ENCODE results near the gene LRRC32. TPM values are rescaled to one million over a fixed set of nuclear protein-coding genes. Genes with fewer than 3 reads are reported as not detected.
"Not testable (repeated sequence)": the region's sequence is repeated elsewhere in the genome, so short reads cannot be mapped to it uniquely, and the experiment has no call there.

The LRRC32 gene
- total RNA-seq, 2 experiments from 2014 or later, result 5.5 to 25.3 TPM

GRCh38 chr11:76609736-76610370, 60.7 kb downstream of the LRRC32 start:
- TF ChIP-seq EZH2phosphoT487 (IDR thresholded peaks at IDR 0.05; ENCODE audit: borderline replicate concordance, low read depth, low read length) (no peak), CTCF (conservative IDR thresholded peaks at IDR 0.05; ENCODE audit: low read length) (no peak)

DNA sequence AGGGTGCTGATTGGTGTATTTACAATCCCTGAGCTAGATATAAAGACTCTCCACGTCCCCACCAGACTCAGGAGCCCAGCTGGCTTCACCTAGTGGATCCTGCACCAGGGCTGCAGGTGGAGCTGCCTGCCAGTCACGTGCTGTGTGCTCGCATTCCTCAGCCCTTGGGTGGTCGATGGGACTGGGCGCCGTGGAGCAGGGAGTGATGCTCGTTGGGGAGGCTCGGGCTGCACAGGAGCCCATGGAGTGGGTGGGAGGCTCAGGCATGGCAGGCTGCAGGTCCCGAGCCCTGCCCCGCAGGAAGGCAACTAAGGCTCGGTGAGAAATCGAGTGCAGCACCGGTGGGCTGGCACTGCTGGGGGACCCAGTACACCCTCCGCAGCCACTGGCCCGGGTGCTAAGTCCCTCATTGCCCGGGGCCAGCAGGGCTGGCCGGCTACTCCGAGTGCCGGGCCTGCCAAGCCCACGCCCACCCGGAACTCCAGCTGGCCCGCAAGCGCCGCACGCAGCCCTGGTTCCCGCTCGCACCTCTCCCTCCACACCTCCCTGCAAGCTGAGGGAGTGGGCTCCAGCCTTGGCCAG, 61.6 kb downstream of the LRRC32 start:
- H3K27ac ChIP-seq (ENCODE audit: low read depth, low read length, poor library complexity, severe bottlenecking); H3K4me3 ChIP-seq (ENCODE audit: low read depth, low read length, poor library complexity, severe bottlenecking); H3K36me3 ChIP-seq (ENCODE audit: insufficient read depth, low read length); intact Hi-C loops (cut with micrococcal nuclease; ENCODE audit: unreplicated experiment); BruUV-seq (replicated peaks); H2AFZ ChIP-seq (ENCODE audit: low read length); H3K4me2 ChIP-seq (ENCODE audit: low read length); H4K20me1 ChIP-seq (ENCODE audit: insufficient read depth, low read length); DNase-seq (ENCODE audit: low spot score); CTCF ChIA-PET (ENCODE audit: unreplicated experiment); H3K79me2 ChIP-seq (ENCODE audit: insufficient read depth, low read depth, low read length); H3K9me3 ChIP-seq (ENCODE audit: low read length); POLR2A ChIA-PET; H3K9me2 ChIP-seq (ENCODE audit: insufficient read depth, low read length): not testable (repeated sequence)
- H3K4me1 ChIP-seq (ENCODE audit: insufficient read depth, low read length, poor library complexity, severe bottlenecking), result peaks cover 25% of the 10 kb centered on the region

More at GRCh38 chr11:76609736-76610370, 60.7 kb downstream of the LRRC32 start:
- ChIA-PET POLR2A (interaction anchor here (1.5 kb wide), 1 partner anchor 30 kb away, joined by 3 read pairs; no protein-coding TSS in a partner anchor), CTCF (ENCODE audit: unreplicated experiment) (no interaction called here)
- no TSS peak for BruUV-seq (replicated peaks)
- Histone ChIP-seq H3K4me1 (ENCODE audit: insufficient read depth, low read length, poor library complexity, severe bottlenecking) (peaks cover 25% of the 10 kb centered on the region), H3K9me3 (ENCODE audit: low read length) (no peaks in the 10 kb centered on the region), H2AFZ (ENCODE audit: low read length) (no peak overlapping the region), H3K4me2 (ENCODE audit: low read length) (no peak overlapping the region), H4K20me1 (ENCODE audit: insufficient read depth, low read length) (no peaks in the 10 kb centered on the region), H3K27ac (ENCODE audit: low read depth, low read length, poor library complexity, severe bottlenecking) (no peak overlapping the region), H3K4me3 (ENCODE audit: low read depth, low read length, poor library complexity, severe bottlenecking) (no peak overlapping the region), H3K9me2 (ENCODE audit: insufficient read depth, low read length) (no peaks in the 10 kb centered on the region), H3K36me3 (ENCODE audit: insufficient read depth, low read length) (no peaks in the 10 kb centered on the region), H3K79me2 (ENCODE audit: insufficient read depth, low read depth, low read length) (no peaks in the 10 kb centered on the region)
- intact Hi-C loops (cut with micrococcal nuclease; ENCODE audit: unreplicated experiment), result no loop called here
- DNase-seq (ENCODE audit: low spot score), result no peak

GRCh38 chr11:76608228-76608627, 62.3 kb downstream of the LRRC32 start:
- BruUV-seq (replicated peaks); H3K36me3 ChIP-seq (ENCODE audit: insufficient read depth, low read length); DNase-seq (ENCODE audit: low spot score); H3K4me2 ChIP-seq (ENCODE audit: low read length); H4K20me1 ChIP-seq (ENCODE audit: insufficient read depth, low read length); intact Hi-C loops (cut with micrococcal nuclease; ENCODE audit: unreplicated experiment); CTCF ChIA-PET (ENCODE audit: unreplicated experiment); H3K27ac ChIP-seq (ENCODE audit: low read depth, low read length, poor library complexity, severe bottlenecking); H3K9me3 ChIP-seq (ENCODE audit: low read length); H2AFZ ChIP-seq (ENCODE audit: low read length); H3K9me2 ChIP-seq (ENCODE audit: insufficient read depth, low read length); H3K79me2 ChIP-seq (ENCODE audit: insufficient read depth, low read depth, low read length); H3K4me3 ChIP-seq (ENCODE audit: low read depth, low read length, poor library complexity, severe bottlenecking): not testable (repeated sequence)
- H3K4me1 ChIP-seq (ENCODE audit: insufficient read depth, low read length, poor library complexity, severe bottlenecking), result peaks cover 25% of the 10 kb centered on the region
- POLR2A ChIA-PET, result interaction anchor here (1.0 kb wide), 1 partner anchor 560 kb away, joined by 3 read pairs; no protein-coding TSS in a partner anchor

Other genes starting within 250 kb of the LRRC32 start
- gene EMSY, start 225.7 kb downstream of the LRRC32 start, total RNA-seq (2014; rRNA removed; shearing (Covaris generic)), result 26.3 and 45.5 TPM in 2 replicates
- 29.8 and 32.2 TPM in 2 replicates for gene EMSY, start 225.7 kb downstream of the LRRC32 start, total RNA-seq (2022)
- 1.5 and 1.8 TPM in 2 replicates for gene TSKU, start 112.6 kb upstream of the LRRC32 start, total RNA-seq (2014; rRNA removed; shearing (Covaris generic))
- 1.3 and 1.8 TPM in 2 replicates for gene TSKU, start 112.6 kb upstream of the LRRC32 start, total RNA-seq (2022)
- gene ACER3, start 190.2 kb upstream of the LRRC32 start, total RNA-seq (2014; rRNA removed; shearing (Covaris generic)), result 3.0 and 3.8 TPM in 2 replicates
- 10.1 and 12.2 TPM in 2 replicates for gene ACER3, start 190.2 kb upstream of the LRRC32 start, total RNA-seq (2022)

All from OCI-LY7 (cell line).